A549 treated with DMSO at 1 μM for 4 hours (cell line): ENCODE results near the gene RRP15. TPM values are rescaled to one million over a fixed set of nuclear protein-coding genes. Genes with fewer than 3 reads are reported as not detected.

Experiments
- total RNA-seq: library from RNA; stranded (reverse); fragments of 200-300 nt; extraction: Qiagen RNA extraction; gene quantifications from 5 replicates; pipeline ENCODE4 v1.2.3, GENCODE V29; 2022; ENCODE audit warnings: low read depth

The RRP15 gene
- total RNA-seq: 23.3 to 30.6 TPM (median 28.7 TPM) in 5 replicates

GRCh38 chr1:218284917-218285635, at the start of gene RRP15:
RRP15 (plus strand) TSS chr1:218285293; CDS start chr1:218285317, 24 bp downstream.

DNA sequence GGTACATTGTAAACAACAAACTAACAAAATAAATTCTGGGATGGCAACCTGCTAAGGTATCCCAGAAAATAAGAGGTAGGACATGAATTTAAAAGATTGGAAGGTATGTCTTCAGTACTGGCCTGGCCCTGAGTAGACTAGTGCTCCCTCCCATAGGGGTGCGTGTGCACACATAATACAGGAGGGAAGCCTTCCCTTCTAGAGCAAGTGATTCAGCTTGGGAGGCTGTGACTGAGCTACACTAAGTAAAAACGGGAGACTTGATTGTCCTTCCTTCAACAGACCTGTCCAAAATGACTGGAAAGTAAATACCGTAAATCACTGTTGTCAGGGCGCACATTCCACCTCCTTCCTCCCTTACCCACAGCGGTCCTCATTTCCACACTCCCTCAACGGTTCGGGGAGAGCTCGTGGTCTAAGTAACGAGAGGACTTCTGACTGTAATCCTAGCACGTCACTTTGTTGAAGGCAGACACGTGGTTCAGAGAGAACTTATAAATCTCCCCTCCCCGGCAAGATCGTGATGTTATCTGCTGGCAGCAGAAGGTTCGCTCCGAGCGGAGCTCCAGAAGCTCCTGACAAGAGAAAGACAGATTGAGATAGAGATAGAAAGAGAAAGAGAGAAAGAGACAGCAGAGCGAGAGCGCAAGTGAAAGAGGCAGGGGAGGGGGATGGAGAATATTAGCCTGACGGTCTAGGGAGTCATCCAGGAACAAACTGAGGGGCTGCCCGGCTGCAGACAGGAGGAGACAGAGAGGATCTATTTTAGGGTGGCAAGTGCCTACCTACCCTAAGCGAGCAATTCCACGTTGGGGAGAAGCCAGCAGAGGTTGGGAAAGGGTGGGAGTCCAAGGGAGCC, 60.0 kb downstream of the RRP15 start, which contains the start of gene TGFB2:
Gene TGFB2 (plus strand): TSS at position 523 of the 859 bp plus-strand sequence. CDS start 1,366 bp downstream, outside the sequence.

Other genes starting within 250 kb of the RRP15 start
- gene TGFB2, start 60.0 kb downstream of the RRP15 start, total RNA-seq: 27.0 to 35.7 TPM (median 30.6 TPM) in 5 replicates